GM23248 (cell line): ENCODE results near the gene CDHR1.

Experiments
- EZH2 ChIP-seq: fragments of 200-600 bp; sonication (generic); IDR thresholded peaks from 2 replicates; pipeline ENCODE4 v1.6.1; 2018; ENCODE audit warnings: antibody characterized with exemption, mild to moderate bottlenecking; ENCODE audit not compliant: insufficient read depth, poor library complexity, severe bottlenecking
- EZH2phosphoT487 ChIP-seq: fragments of 200-600 bp; sonication (generic); IDR thresholded peaks from 2 replicates; pipeline ENCODE4 v1.6.1; 2018; ENCODE audit warnings: antibody characterized with exemption, moderate library complexity, mild to moderate bottlenecking, low read depth; ENCODE audit not compliant: insufficient read depth

GRCh38 chr10:84211566-84211965 is 17.2 kb downstream of the CDHR1 start:
- TF ChIP-seq EZH2phosphoT487 (no peak), EZH2 (no peak)
